K562 (cell line): ENCODE measurements around the gene C1QTNF5.

Source experiments
- RB1 ChIP-seq: fragments of 450-650 bp; IDR thresholded peaks from 2 replicates; pipeline ENCODE4 v1.6.1; 2017; ENCODE audit warnings: low read depth, mild to moderate bottlenecking
- RFX1 ChIP-seq: fragments of 450-650 bp; IDR thresholded peaks from 2 replicates; pipeline ENCODE4 v1.6.1; 2016; ENCODE audit warnings: mild to moderate bottlenecking, moderate library complexity
- ZNF707 ChIP-seq: fragments of 250-450 bp; sonication (Bioruptor Pico); conservative IDR thresholded peaks from 2 replicates; pipeline ENCODE4 v1.8.0; 2022; ENCODE audit warnings: inconsistent platforms, mild to moderate bottlenecking, moderate library complexity

GRCh38 chr11:119388103-119388502, 47.4 kb upstream of the C1QTNF5 start:
- TF ChIP-seq RFX1, result no peak
- no peak for TF ChIP-seq RB1
- TF ChIP-seq ZNF707 (CRISPR knock-in tag), result no peak
